CD14-positive monocyte (primary cell): ENCODE data around the gene ARHGEF40. TPM values are rescaled to one million over a fixed set of nuclear protein-coding genes. Genes with fewer than 3 reads are reported as not detected.

ENCODE experiments used
- DNase-seq, 3 donors: peaks; one replicate each; pipeline ENCODE4 v3.0.0-alpha.2; 2011 to 2022
- H2AFZ ChIP-seq: 2 replicates; pipeline ENCODE4 v1.6.0; 2012; ENCODE audit warnings: mild to moderate bottlenecking, low read depth, low read length, inconsistent platforms; ENCODE audit not compliant: insufficient read depth, poor library complexity, severe bottlenecking
- H3K27ac ChIP-seq, 2 donors: 1 replicate in 1 of 2; 2 replicates in 1 of 2; pipeline ENCODE4 v1.5.1; 2012 to 2013; ENCODE audit warnings: low read length in 2 of 2, control low read depth in 1 of 2, inconsistent platforms in 1 of 2, low read depth in 1 of 2, mild to moderate bottlenecking in 1 of 2
- H3K27me3 ChIP-seq, 2 donors: one replicate each; pipeline versions ENCODE4 v1.6.0 to v1.6.1; 2011 to 2013; ENCODE audit warnings: low read length in 2 of 2; ENCODE audit not compliant: control insufficient read depth in 2 of 2, insufficient read depth in 2 of 2
- H3K36me3 ChIP-seq, 2 donors: replicated peaks in 1 of 2; 1 replicate in 1 of 2; 2 replicates in 1 of 2; pipeline versions ENCODE4 v1.5.1 to v1.6.1; 2012 to 2013; ENCODE audit warnings: low read length in 2 of 2, control low read depth in 1 of 2, inconsistent platforms in 1 of 2, mild to moderate bottlenecking in 1 of 2; ENCODE audit not compliant: insufficient read depth in 2 of 2, control insufficient read depth in 1 of 2
- H3K4me1 ChIP-seq, 2 donors: 1 replicate in 1 of 2; 2 replicates in 1 of 2; pipeline versions ENCODE4 v1.5.1 to v1.6.1; 2012 to 2013; ENCODE audit warnings: low read length in 2 of 2, control low read depth in 1 of 2, inconsistent platforms in 1 of 2, mild to moderate bottlenecking in 1 of 2, moderate library complexity in 1 of 2; ENCODE audit not compliant: insufficient read depth in 2 of 2, control insufficient read depth in 1 of 2
- H3K4me2 ChIP-seq: replicated peaks from 2 replicates; pipeline ENCODE3; 2012; ENCODE audit warnings: low read length, moderate library complexity, mild to moderate bottlenecking; ENCODE audit not compliant: poor library complexity, severe bottlenecking; ENCODE audit errors: extremely low read depth
- H3K4me3 ChIP-seq, 3 experiments: fragments of 200-600 bp in 1 of 3; sonication (generic) in 1 of 3; replicated peaks in 1 of 3; 1 replicate in 2 of 3; 2 replicates in 1 of 3; pipeline ENCODE4 v1.5.1; 2011 to 2013; ENCODE audit warnings: low read length in 3 of 3, mild to moderate bottlenecking in 3 of 3, control low read depth in 2 of 3, low read depth in 2 of 3, inconsistent platforms in 1 of 3, moderate library complexity in 1 of 3
- H3K79me2 ChIP-seq: 2 replicates; pipeline ENCODE4 v1.6.0; 2012; ENCODE audit warnings: mild to moderate bottlenecking, control low read depth, inconsistent platforms, low read length, moderate library complexity; ENCODE audit not compliant: insufficient read depth
- H3K9ac ChIP-seq: 2 replicates; pipeline ENCODE4 v1.6.0; 2017; ENCODE audit warnings: low read length, mild to moderate bottlenecking; ENCODE audit not compliant: insufficient read depth, poor library complexity, severe bottlenecking
- H3K9me3 ChIP-seq, 2 donors: replicated peaks in 1 of 2; 1 replicate in 1 of 2; 2 replicates in 1 of 2; pipeline versions ENCODE4 v1.5.1 to v1.6.1; 2012 to 2013; ENCODE audit warnings: low read length in 2 of 2, control low read depth in 1 of 2; ENCODE audit not compliant: control insufficient read depth in 1 of 2, insufficient read depth in 1 of 2
- H4K20me1 ChIP-seq: 2 replicates; pipeline ENCODE4 v1.6.0; 2012; ENCODE audit warnings: mild to moderate bottlenecking, low read length, control low read depth, moderate library complexity; ENCODE audit not compliant: insufficient read depth
- H3K27ac Mint-ChIP-seq, 7 donors: one replicate each; pipeline ENCODE4 v1.8.0; 2020; ENCODE audit warnings: mild to moderate bottlenecking in 7 of 7, mixed read lengths in 7 of 7, moderate library complexity in 6 of 7, inconsistent platforms in 2 of 7
- H3K27me3 Mint-ChIP-seq, 3 donors: one replicate each; pipeline ENCODE4 v1.8.0; 2021 to 2022; ENCODE audit warnings: low read depth in 3 of 3, mild to moderate bottlenecking in 3 of 3, mixed read lengths in 3 of 3, moderate library complexity in 3 of 3, inconsistent platforms in 1 of 3
- H3K36me3 Mint-ChIP-seq, 2 donors: one replicate each; pipeline ENCODE4 v1.8.0; 2020; ENCODE audit warnings: mixed read lengths in 2 of 2, inconsistent platforms in 1 of 2, mild to moderate bottlenecking in 1 of 2
- H3K4me1 Mint-ChIP-seq: one replicate; pipeline ENCODE4 v1.8.0; 2020; ENCODE audit warnings: mild to moderate bottlenecking, mixed read lengths
- H3K4me3 Mint-ChIP-seq, 2 donors: one replicate each; pipeline ENCODE4 v1.8.0; 2020; ENCODE audit warnings: mild to moderate bottlenecking in 2 of 2, mixed read lengths in 2 of 2, moderate library complexity in 1 of 2
- H3K9me3 Mint-ChIP-seq, 7 donors: one replicate each; pipeline ENCODE4 v1.8.0; 2020 to 2022; ENCODE audit warnings: mixed read lengths in 7 of 7, mild to moderate bottlenecking in 6 of 7, moderate library complexity in 6 of 7, inconsistent platforms in 2 of 7
- CTCF ChIP-seq: fragments of 200-600 bp; IDR thresholded peaks from one replicate; pipeline ENCODE4 v1.8.0; 2022; ENCODE audit warnings: antibody characterized with exemption, mild to moderate bottlenecking
- WGBS: methylation state at CpG from one replicate; pipeline ENCODE4 v1.1.5; 2013; ENCODE audit warnings: missing lambda C conversion rate; ENCODE audit not compliant: insufficient coverage; 5-methylcytosine and 5-hydroxymethylcytosine counted together
- intact Hi-C, 2 donors: fragments of 100-400 bp; cut with micrococcal nuclease; formaldehyde crosslinking; loops; one replicate each; pipeline versions ENCODE4 v1.15.0 to v1.15.1; 2023
- polyA plus RNA-seq, 3 donors: library from polyadenylated mRNA; depleted of rRNA in 1 of 3; unstranded in 2 of 3; stranded (reverse) in 1 of 3; fragments of 300-500 nt in 2 of 3; fragments of >200 nt in 1 of 3; fragmentation: Illumina TruSeq in 2 of 3; gene quantifications; 1 replicate in 2 of 3; 2 replicates in 1 of 3; pipeline ENCODE4 v1.2.3, GENCODE V29; 2012 to 2021

ARHGEF40 gene
- polyA plus RNA-seq, 3 donors, result 12.1 to 114 (median 15.3) TPM

DNA sequence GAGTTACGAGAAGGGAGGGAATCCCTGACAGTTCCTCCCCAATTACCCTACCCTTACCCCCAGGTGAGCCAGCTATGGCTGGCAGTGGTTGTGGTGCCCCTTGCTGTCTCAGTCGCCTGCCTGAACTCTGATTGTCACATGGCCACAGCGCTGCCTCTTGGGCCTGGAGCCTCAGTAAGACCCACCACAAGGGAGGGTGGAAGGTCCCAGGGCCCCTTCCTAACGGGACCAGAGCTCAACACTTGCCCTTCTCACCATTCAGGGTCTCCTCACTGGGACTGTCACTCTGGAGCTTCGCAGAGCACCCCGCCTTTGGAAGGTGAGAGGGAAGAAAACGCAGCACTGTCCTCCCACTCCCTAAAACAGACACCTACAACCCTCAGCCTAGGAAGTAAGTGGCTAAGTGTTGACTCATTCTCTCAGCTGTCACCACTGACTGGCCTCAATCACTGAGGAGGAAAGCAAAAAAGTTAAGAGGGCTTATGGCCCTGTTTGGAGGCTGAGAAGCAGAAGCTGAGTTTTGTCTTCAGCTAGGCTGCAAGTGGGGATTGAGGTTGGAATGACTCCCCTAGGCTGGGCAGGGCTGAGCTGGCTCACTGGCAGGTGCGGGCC lies 31.8 kb downstream of the ARHGEF40 start:
- H3K27ac Mint-ChIP-seq, result peak overlapping the region in 1 of 7 donors; percentile 76

More for the DNA sequence above, 31.8 kb downstream of the ARHGEF40 start:
- no peak overlapping the region for H3K27ac ChIP-seq
- H3K4me3 ChIP-seq, result no peak overlapping the region
- Mint-ChIP-seq H3K4me1 (peaks cover 48% of the 10 kb centered on the region), H3K36me3 (no peaks in the 10 kb centered on the region), H3K9me3 (peaks cover 0 to 2% (median 0%) of the 10 kb centered on the region in 7 donors), H3K27me3 (peaks cover 4 to 18% (median 18%) of the 10 kb centered on the region in 3 donors), H3K4me3 (no peak overlapping the region)
- DNase-seq, result no peak
- H3K9me3 ChIP-seq, result no peaks in the 10 kb centered on the region
- H3K36me3 ChIP-seq, result no peaks in the 10 kb centered on the region
- no peak overlapping the region for H3K9ac ChIP-seq
- H4K20me1 ChIP-seq, result no peaks in the 10 kb centered on the region
- intact Hi-C loops, result loop anchor here (5.0 to 10.0 kb wide), 4 partner anchors 35 to 637 kb away; partner anchors contain the start of genes ANG (in 1 of the 2), HNRNPC (in 1 of the 2), PIP4P1 (in 1 of the 2) and PNP (in 1 of the 2)
- H3K4me1 ChIP-seq, result peaks cover 47 to 51% of the 10 kb centered on the region in 2 donors
- WGBS, result 94% methylated on average over 3 of the region's 8 CpGs
- peaks cover 0 to 3% of the 10 kb centered on the region in 2 donors for H3K27me3 ChIP-seq
- TF ChIP-seq CTCF, result no peak
- H3K4me2 ChIP-seq, result no peak overlapping the region
- H2AFZ ChIP-seq, result no peak overlapping the region
- no peaks in the 10 kb centered on the region for H3K79me2 ChIP-seq
